WTC11 (cell line): ENCODE measurements around the gene SETDB1.

Experiments
- CREB1 ChIP-seq: sonication (generic); formaldehyde crosslinking; IDR thresholded peaks from 2 replicates; pipeline ENCODE4 v1.8.0; 2023; ENCODE audit warnings: mild to moderate bottlenecking, missing genetic modification reagents
- ETV6 ChIP-seq: sonication (generic); formaldehyde crosslinking; IDR thresholded peaks from 2 replicates; pipeline ENCODE4 v1.8.1; 2022; ENCODE audit warnings: mild to moderate bottlenecking, missing genetic modification reagents
- FOXJ3 ChIP-seq: sonication (generic); formaldehyde crosslinking; IDR thresholded peaks from 2 replicates; pipeline ENCODE4 v1.9.0; 2021; ENCODE audit warnings: missing genetic modification reagents, mild to moderate bottlenecking, borderline replicate concordance
- JUN ChIP-seq: sonication (generic); formaldehyde crosslinking; IDR thresholded peaks from 2 replicates; pipeline ENCODE4 v1.8.0; 2023; ENCODE audit warnings: mild to moderate bottlenecking, missing genetic modification reagents
- KAT7 ChIP-seq: sonication (generic); formaldehyde crosslinking; IDR thresholded peaks from 2 replicates; pipeline ENCODE4 v1.8.1; 2023; ENCODE audit warnings: missing genetic modification reagents, mild to moderate bottlenecking, borderline replicate concordance
- NFYB ChIP-seq: sonication (generic); formaldehyde crosslinking; conservative IDR thresholded peaks from 2 replicates; pipeline ENCODE4 v1.8.0; 2022; ENCODE audit warnings: low read depth, missing genetic modification reagents
- NR2C2 ChIP-seq: sonication (generic); formaldehyde crosslinking; IDR thresholded peaks from 2 replicates; pipeline ENCODE4 v1.8.0; 2022; ENCODE audit warnings: mild to moderate bottlenecking, missing genetic modification reagents
- SOX15 ChIP-seq: fragments of 250-450 bp; sonication (Bioruptor Pico); IDR thresholded peaks from 2 replicates; pipeline ENCODE4 v1.9.0; 2021; ENCODE audit warnings: mild to moderate bottlenecking
- TEAD1 ChIP-seq: sonication (generic); formaldehyde crosslinking; IDR thresholded peaks from 2 replicates; pipeline ENCODE4 v1.8.0; 2022; ENCODE audit warnings: mild to moderate bottlenecking, missing genetic modification reagents
- TF ChIP-seq, protein P1 (sequence below): fragments of 200-600 bp; IDR thresholded peaks from 2 replicates; pipeline ENCODE4 v1.8.0; 2022; ENCODE audit warnings: antibody characterized with exemption
- TF ChIP-seq, protein P2 (sequence below): sonication (generic); formaldehyde crosslinking; IDR thresholded peaks from 2 replicates; pipeline ENCODE4 v1.8.1; 2022; ENCODE audit warnings: low read depth, missing genetic modification reagents, borderline replicate concordance
- TF ChIP-seq, protein P3 (sequence below): sonication (generic); formaldehyde crosslinking; IDR thresholded peaks from 2 replicates; pipeline ENCODE4 v1.8.1; 2023; ENCODE audit warnings: mild to moderate bottlenecking, missing genetic modification reagents
- TF ChIP-seq, protein P4 (sequence below): sonication (generic); formaldehyde crosslinking; IDR thresholded peaks from 2 replicates; pipeline ENCODE4 v1.8.1; 2023; ENCODE audit warnings: mild to moderate bottlenecking, missing genetic modification reagents, moderate library complexity
- TF ChIP-seq, protein P5 (sequence below): sonication (generic); formaldehyde crosslinking; IDR thresholded peaks from 2 replicates; pipeline ENCODE4 v1.8.1; 2023; ENCODE audit warnings: mild to moderate bottlenecking, missing genetic modification reagents, moderate library complexity

DNA sequence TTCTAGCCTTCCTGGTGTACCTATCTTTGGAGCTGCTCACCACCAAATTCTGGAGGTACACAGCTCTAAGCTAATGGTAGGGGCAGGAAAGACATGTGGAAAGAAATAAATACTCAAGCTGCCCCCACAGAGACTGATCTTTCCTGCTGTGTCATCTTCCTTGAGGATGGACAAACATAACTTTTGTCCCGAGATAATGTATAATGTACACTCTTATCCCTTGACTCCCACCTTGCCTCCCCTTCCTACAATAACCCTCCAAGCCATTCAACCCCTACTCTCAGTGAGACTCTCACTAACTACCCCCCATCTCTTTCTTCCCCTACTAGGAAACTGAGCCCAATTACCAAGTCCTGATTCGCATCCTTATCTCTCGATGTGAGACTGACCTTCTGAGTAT is 68.1 kb downstream of the SETDB1 start:
- TF ChIP-seq CREB1 (no peak), JUN (no peak), NFYB (CRISPR knock-in tag) (no peak), FOXJ3 (CRISPR knock-in tag) (no peak), SOX15 (CRISPR knock-in tag) (no peak), KAT7 (no peak), TEAD1 (CRISPR knock-in tag) (no peak), ETV6 (CRISPR knock-in tag) (no peak), NR2C2 (CRISPR knock-in tag) (no peak)
- TF ChIP-seq, protein P1, sequence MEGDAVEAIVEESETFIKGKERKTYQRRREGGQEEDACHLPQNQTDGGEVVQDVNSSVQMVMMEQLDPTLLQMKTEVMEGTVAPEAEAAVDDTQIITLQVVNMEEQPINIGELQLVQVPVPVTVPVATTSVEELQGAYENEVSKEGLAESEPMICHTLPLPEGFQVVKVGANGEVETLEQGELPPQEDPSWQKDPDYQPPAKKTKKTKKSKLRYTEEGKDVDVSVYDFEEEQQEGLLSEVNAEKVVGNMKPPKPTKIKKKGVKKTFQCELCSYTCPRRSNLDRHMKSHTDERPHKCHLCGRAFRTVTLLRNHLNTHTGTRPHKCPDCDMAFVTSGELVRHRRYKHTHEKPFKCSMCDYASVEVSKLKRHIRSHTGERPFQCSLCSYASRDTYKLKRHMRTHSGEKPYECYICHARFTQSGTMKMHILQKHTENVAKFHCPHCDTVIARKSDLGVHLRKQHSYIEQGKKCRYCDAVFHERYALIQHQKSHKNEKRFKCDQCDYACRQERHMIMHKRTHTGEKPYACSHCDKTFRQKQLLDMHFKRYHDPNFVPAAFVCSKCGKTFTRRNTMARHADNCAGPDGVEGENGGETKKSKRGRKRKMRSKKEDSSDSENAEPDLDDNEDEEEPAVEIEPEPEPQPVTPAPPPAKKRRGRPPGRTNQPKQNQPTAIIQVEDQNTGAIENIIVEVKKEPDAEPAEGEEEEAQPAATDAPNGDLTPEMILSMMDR = no peak
- TF ChIP-seq, protein P2, sequence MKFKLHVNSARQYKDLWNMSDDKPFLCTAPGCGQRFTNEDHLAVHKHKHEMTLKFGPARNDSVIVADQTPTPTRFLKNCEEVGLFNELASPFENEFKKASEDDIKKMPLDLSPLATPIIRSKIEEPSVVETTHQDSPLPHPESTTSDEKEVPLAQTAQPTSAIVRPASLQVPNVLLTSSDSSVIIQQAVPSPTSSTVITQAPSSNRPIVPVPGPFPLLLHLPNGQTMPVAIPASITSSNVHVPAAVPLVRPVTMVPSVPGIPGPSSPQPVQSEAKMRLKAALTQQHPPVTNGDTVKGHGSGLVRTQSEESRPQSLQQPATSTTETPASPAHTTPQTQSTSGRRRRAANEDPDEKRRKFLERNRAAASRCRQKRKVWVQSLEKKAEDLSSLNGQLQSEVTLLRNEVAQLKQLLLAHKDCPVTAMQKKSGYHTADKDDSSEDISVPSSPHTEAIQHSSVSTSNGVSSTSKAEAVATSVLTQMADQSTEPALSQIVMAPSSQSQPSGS (CRISPR knock-in tag) = no peak
- TF ChIP-seq, protein P3, sequence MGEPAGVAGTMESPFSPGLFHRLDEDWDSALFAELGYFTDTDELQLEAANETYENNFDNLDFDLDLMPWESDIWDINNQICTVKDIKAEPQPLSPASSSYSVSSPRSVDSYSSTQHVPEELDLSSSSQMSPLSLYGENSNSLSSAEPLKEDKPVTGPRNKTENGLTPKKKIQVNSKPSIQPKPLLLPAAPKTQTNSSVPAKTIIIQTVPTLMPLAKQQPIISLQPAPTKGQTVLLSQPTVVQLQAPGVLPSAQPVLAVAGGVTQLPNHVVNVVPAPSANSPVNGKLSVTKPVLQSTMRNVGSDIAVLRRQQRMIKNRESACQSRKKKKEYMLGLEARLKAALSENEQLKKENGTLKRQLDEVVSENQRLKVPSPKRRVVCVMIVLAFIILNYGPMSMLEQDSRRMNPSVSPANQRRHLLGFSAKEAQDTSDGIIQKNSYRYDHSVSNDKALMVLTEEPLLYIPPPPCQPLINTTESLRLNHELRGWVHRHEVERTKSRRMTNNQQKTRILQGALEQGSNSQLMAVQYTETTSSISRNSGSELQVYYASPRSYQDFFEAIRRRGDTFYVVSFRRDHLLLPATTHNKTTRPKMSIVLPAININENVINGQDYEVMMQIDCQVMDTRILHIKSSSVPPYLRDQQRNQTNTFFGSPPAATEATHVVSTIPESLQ (CRISPR knock-in tag) = no peak
- TF ChIP-seq, protein P4, sequence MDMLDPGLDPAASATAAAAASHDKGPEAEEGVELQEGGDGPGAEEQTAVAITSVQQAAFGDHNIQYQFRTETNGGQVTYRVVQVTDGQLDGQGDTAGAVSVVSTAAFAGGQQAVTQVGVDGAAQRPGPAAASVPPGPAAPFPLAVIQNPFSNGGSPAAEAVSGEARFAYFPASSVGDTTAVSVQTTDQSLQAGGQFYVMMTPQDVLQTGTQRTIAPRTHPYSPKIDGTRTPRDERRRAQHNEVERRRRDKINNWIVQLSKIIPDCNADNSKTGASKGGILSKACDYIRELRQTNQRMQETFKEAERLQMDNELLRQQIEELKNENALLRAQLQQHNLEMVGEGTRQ (CRISPR knock-in tag) = no peak
- TF ChIP-seq, protein P5, sequence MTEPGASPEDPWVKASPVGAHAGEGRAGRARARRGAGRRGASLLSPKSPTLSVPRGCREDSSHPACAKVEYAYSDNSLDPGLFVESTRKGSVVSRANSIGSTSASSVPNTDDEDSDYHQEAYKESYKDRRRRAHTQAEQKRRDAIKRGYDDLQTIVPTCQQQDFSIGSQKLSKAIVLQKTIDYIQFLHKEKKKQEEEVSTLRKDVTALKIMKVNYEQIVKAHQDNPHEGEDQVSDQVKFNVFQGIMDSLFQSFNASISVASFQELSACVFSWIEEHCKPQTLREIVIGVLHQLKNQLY = no peak
